K562 (cell line): Measurements from ENCODE around the gene CABP7. TPM values are rescaled to one million over a fixed set of nuclear protein-coding genes. Genes with fewer than 3 reads are reported as not detected.

Experiments used
- ATAC-seq: fragments of 200-7000 bp; cut with Tn5 transposase; 3 replicates; pipeline ENCODE4 v1.9.1; 2020; ENCODE audit warnings: moderate library complexity
- BruUV-seq: library from RNA; stranded (reverse); fragments of 400-500 nt; replicated peaks from 2 replicates; lab custom pipeline; 2021; lab: Mats Ljungman, UMichigan
- CTCF ChIA-PET: fragments of 300-600 bp; formaldehyde crosslinking; extraction: SDS; loops from one replicate; lab custom pipeline; 2021; ENCODE audit warnings: low intra/inter-chr PET ratio; lab: Yijun Ruan, JAX
- POLR2A ChIA-PET: fragments of 300-600, 350-650 bp; sonication (Branson Sonifier 250); formaldehyde crosslinking; extraction: SDS; loops from one replicate; lab custom pipeline; 2021; ENCODE audit warnings: antibody characterized with exemption, inconsistent platforms; lab: Yijun Ruan, JAX
- DNase-seq, 4 experiments: peaks; one replicate each; pipeline versions ENCODE4 v3.0.0 to v3.0.0-alpha.2; 2011 to 2018; ENCODE audit warnings: low spot score in 3 of 4, mixed read lengths in 3 of 4; ENCODE audit errors: extremely low read depth in 1 of 4
- FAIRE-seq: peaks from 2 replicates; lab custom pipeline; 2011; peaks lifted over from hg19 to GRCh38; lab: Jason Lieb, UNC
- H2AFZ ChIP-seq: 2 replicates; pipeline ENCODE4 v1.6.0; 2011; ENCODE audit warnings: low read depth, low read length, control low read depth, inconsistent platforms
- H3K27ac ChIP-seq: fragments of 200-600 bp; 3 replicates; pipeline ENCODE4 v1.8.0; 2011; ENCODE audit warnings: low read depth, mild to moderate bottlenecking, control low read depth, inconsistent platforms, low read length, moderate library complexity, mixed read lengths; ENCODE audit errors: extremely low read depth
- H3K27me3 ChIP-seq, 2 experiments: fragments of 300-600 bp in 1 of 2; 2 replicates in 1 of 2; 3 replicates in 1 of 2; pipeline versions ENCODE4 v1.6.0 to v1.8.0; 2011; ENCODE audit warnings: inconsistent platforms in 2 of 2, low read length in 2 of 2, mild to moderate bottlenecking in 1 of 2, mixed read lengths in 1 of 2, moderate library complexity in 1 of 2; ENCODE audit not compliant: control insufficient read depth in 2 of 2, insufficient read depth in 2 of 2
- H3K36me3 ChIP-seq: fragments of 300-600 bp; 3 replicates; pipeline ENCODE4 v1.8.0; 2011; ENCODE audit warnings: mild to moderate bottlenecking, low read length, inconsistent platforms; ENCODE audit not compliant: control insufficient read depth, insufficient read depth
- H3K4me1 ChIP-seq, 2 experiments: fragments of 200-600 bp in 1 of 2; replicated peaks in 1 of 2; 2 replicates in 1 of 2; 3 replicates in 1 of 2; pipeline versions ENCODE4 v1.5.1 to v1.8.0; 2011; ENCODE audit warnings: inconsistent platforms in 2 of 2, low read length in 2 of 2, mild to moderate bottlenecking in 1 of 2, mixed read lengths in 1 of 2, moderate library complexity in 1 of 2; ENCODE audit not compliant: control insufficient read depth in 2 of 2, insufficient read depth in 2 of 2
- H3K4me2 ChIP-seq: 2 replicates; pipeline ENCODE4 v1.6.1; 2011; ENCODE audit warnings: low read length, control low read depth, inconsistent platforms, mixed read lengths; ENCODE audit not compliant: insufficient read depth
- H3K4me3 ChIP-seq: fragments of 200-600 bp; sonication (generic), shearing (Covaris generic); 2 replicates; pipeline ENCODE4 v1.5.1; 2016; ENCODE audit warnings: control low read depth, inconsistent platforms
- H3K79me2 ChIP-seq: fragments of 200-600 bp; 3 replicates; pipeline ENCODE4 v1.8.0; 2011; ENCODE audit warnings: low read length, inconsistent platforms; ENCODE audit not compliant: control insufficient read depth, insufficient read depth
- H3K9ac ChIP-seq, 2 experiments: 2 replicates each; pipeline versions ENCODE4 v1.6.0 to v1.6.1; 2011; ENCODE audit warnings: low read depth in 2 of 2, low read length in 2 of 2, control low read depth in 1 of 2, inconsistent platforms in 1 of 2, mild to moderate bottlenecking in 1 of 2, mixed read lengths in 1 of 2; ENCODE audit not compliant: insufficient read depth in 1 of 2
- H3K9me1 ChIP-seq: one replicate; pipeline ENCODE4 v1.6.0; 2011; ENCODE audit warnings: inconsistent platforms, mild to moderate bottlenecking, low read length, moderate library complexity; ENCODE audit not compliant: control insufficient read depth, insufficient read depth
- H3K9me3 ChIP-seq: replicated peaks from 2 replicates; pipeline ENCODE4 v1.5.1; 2011; ENCODE audit warnings: low read depth, low read length, inconsistent platforms; ENCODE audit not compliant: control insufficient read depth, insufficient read depth
- H4K20me1 ChIP-seq: replicated peaks from 2 replicates; pipeline ENCODE4 v1.6.1; 2011; ENCODE audit warnings: low read length, inconsistent platforms, mixed read lengths; ENCODE audit not compliant: control insufficient read depth, insufficient read depth
- BMI1 ChIP-seq: fragments of 150-350 bp; IDR thresholded peaks from 2 replicates; pipeline ENCODE4 v1.6.1; 2014; ENCODE audit warnings: low read length
- CREB5 ChIP-seq: fragments of 250-450 bp; sonication (Bioruptor Pico); IDR thresholded peaks from 2 replicates; pipeline ENCODE4 v1.5.0; 2020; ENCODE audit warnings: mild to moderate bottlenecking
- CREM ChIP-seq: IDR thresholded peaks from 2 replicates; pipeline ENCODE4 v1.6.1; 2014; ENCODE audit warnings: antibody characterized with exemption, low read depth
- DNMT1 ChIP-seq: fragments of 450-650 bp; IDR thresholded peaks from 2 replicates; pipeline ENCODE4 v1.6.1; 2016; ENCODE audit warnings: antibody characterized with exemption, mild to moderate bottlenecking
- E2F6 ChIP-seq, 2 experiments: IDR thresholded peaks; 2 replicates each; pipeline ENCODE4 v1.6.1; 2011; ENCODE audit warnings: borderline replicate concordance in 1 of 2, control low read depth in 1 of 2, low read depth in 1 of 2, low read length in 1 of 2, mild to moderate bottlenecking in 1 of 2, mixed read lengths in 1 of 2, moderate library complexity in 1 of 2; ENCODE audit not compliant: insufficient read depth in 1 of 2, insufficient read length in 1 of 2, poor library complexity in 1 of 2, severe bottlenecking in 1 of 2; ENCODE audit errors: extremely low read depth in 1 of 2
- KDM2B ChIP-seq: fragments of 250-450 bp; sonication (Bioruptor Pico); IDR thresholded peaks from 2 replicates; pipeline ENCODE4 v1.8.0; 2021; ENCODE audit warnings: mild to moderate bottlenecking, moderate library complexity
- KDM4B ChIP-seq, 2 experiments: fragments of 450-650 bp in 1 of 2; sonication (generic) in 1 of 2; IDR thresholded peaks; 2 replicates each; pipeline ENCODE4 v1.6.1; 2016 to 2017; ENCODE audit warnings: borderline replicate concordance in 2 of 2, antibody characterized with exemption in 1 of 2, low read depth in 1 of 2, mild to moderate bottlenecking in 1 of 2
- MIER1 ChIP-seq: fragments of 450-650 bp; IDR thresholded peaks from 2 replicates; pipeline ENCODE4 v1.6.1; 2016; ENCODE audit warnings: antibody characterized with exemption, mild to moderate bottlenecking, low read depth
- MTA3 ChIP-seq: fragments of 450-650 bp; formaldehyde crosslinking; IDR thresholded peaks from 2 replicates; pipeline ENCODE4 v1.6.1; 2017; ENCODE audit warnings: mild to moderate bottlenecking, borderline replicate concordance
- NCOA2 ChIP-seq, 2 experiments: fragments of 450-650 bp; IDR thresholded peaks; 2 replicates each; pipeline ENCODE4 v1.6.1; 2018; ENCODE audit warnings: mild to moderate bottlenecking in 2 of 2, moderate library complexity in 1 of 2; ENCODE audit not compliant: partially characterized antibody in 2 of 2
- NUFIP1 ChIP-seq: fragments of 450-650 bp; IDR thresholded peaks from 2 replicates; pipeline ENCODE4 v1.6.1; 2018; ENCODE audit not compliant: partially characterized antibody
- POLR2H ChIP-seq: IDR thresholded peaks from 2 replicates; pipeline ENCODE4 v1.6.1; 2016; ENCODE audit warnings: missing genetic modification characterization, low read depth, mild to moderate bottlenecking, control low read depth, missing compliant biosample characterization, moderate library complexity
- SAFB ChIP-seq: fragments of 200-400 bp; formaldehyde crosslinking; IDR thresholded peaks from 2 replicates; pipeline ENCODE4 v1.6.1; 2017; ENCODE audit warnings: low read depth, low read length, borderline replicate concordance
- TAL1 ChIP-seq: fragments of 450-650 bp; IDR thresholded peaks from 2 replicates; pipeline ENCODE4 v1.6.1; 2016; ENCODE audit warnings: mild to moderate bottlenecking
- TSC22D4 ChIP-seq: fragments of 450-650 bp; IDR thresholded peaks from 2 replicates; pipeline ENCODE4 v1.6.1; 2016; ENCODE audit warnings: missing genetic modification characterization, missing biosample characterization, control low read depth
- ZNF316 ChIP-seq: fragments of 450-650 bp; IDR thresholded peaks from 2 replicates; pipeline ENCODE4 v1.6.1; 2016
- ZNF445 ChIP-seq: fragments of 250-450 bp; sonication (Bioruptor Pico); IDR thresholded peaks from 2 replicates; pipeline ENCODE4 v1.4.0; 2020; ENCODE audit warnings: low read depth, mild to moderate bottlenecking, moderate library complexity
- WGBS: fragments of 100-300 bp; shearing (Covaris generic); methylation state at CpG from one replicate; pipeline ENCODE4 v1.1.6; 2016; ENCODE audit warnings: low coverage, mixed read lengths; ENCODE audit not compliant: insufficient coverage; ENCODE audit errors: missing lambda C conversion rate; 5-methylcytosine and 5-hydroxymethylcytosine counted together
- in situ Hi-C: fragments of 300-500 bp; cut with MboI; formaldehyde crosslinking; loops from 4 replicates; pipeline ENCODE4 v1.15.0; 2018; ENCODE audit warnings: inconsistent platforms, mixed read lengths
- intact Hi-C: fragments of 100-400 bp; cut with micrococcal nuclease; formaldehyde crosslinking; loops from 2 replicates; pipeline ENCODE4 v1.14.2; 2022
- polyA plus RNA-seq, 8 experiments: library from polyadenylated mRNA; depleted of rRNA in 4 of 8; stranded (reverse) in 5 of 8; unstranded in 3 of 8; fragments of >200 nt; fragmentation: Nextera tagmentation in 2 of 8; fragmentation: Illumina TruSeq in 1 of 8; extraction: Ambion mirVana in 2 of 8; extraction: Trizol in 1 of 8; gene quantifications; 2 replicates each; pipeline versions ENCODE4 v1.2.1 to v1.2.3, GENCODE V29; 2011 to 2014; ENCODE audit warnings: inconsistent platforms in 1 of 8, missing spikeins in 1 of 8
- total RNA-seq, 7 experiments: library from RNA; depleted of rRNA in 6 of 7; stranded (reverse); fragments of >200 nt in 6 of 7; fragmentation: Illumina TruSeq in 2 of 7; extraction: Trizol in 2 of 7; gene quantifications; 2 replicates each; pipeline versions ENCODE4 v1.2.1 to v1.2.3, GENCODE V29; 2011 to 2021; ENCODE audit warnings: low replicate concordance in 1 of 7
- TF ChIP-seq, protein P1 (sequence below): fragments of 450-650 bp; formaldehyde crosslinking; IDR thresholded peaks from 2 replicates; pipeline ENCODE4 v1.4.0; 2020; ENCODE audit warnings: mild to moderate bottlenecking, moderate library complexity

Gene CABP7
- total and polyA plus RNA-seq, 9 of the 15 experiments (the other 6 are each of a cell fraction or from before 2014, with no cell fraction given): not detected

DNA sequence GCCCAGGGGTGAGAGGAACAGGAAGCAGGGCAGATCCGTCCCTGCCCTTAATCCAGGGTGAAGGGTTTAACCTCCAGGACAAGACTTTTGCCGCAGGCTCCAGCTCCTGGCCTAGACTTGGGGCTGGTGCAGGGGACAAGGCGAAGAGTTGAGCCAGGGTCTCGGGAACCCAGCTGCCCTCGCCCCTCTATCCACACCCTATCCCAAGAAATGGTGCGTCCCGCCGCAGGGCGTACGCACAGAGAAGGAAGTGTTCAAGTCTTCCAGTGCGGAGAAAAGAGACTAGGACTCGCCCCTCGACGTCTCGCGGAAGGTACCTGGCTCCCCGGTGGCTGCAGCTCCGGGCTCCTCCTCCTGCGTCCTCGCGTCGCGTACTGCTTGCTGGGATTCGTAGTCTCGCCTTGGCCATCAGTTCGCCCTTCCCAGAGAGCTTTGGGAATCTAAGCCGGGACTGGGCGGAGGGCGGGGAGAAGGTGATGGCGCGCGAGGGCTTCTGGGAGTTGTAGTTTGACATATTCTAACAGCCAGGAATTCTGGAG, 46.9 kb downstream of the CABP7 start, which contains the start of gene ZMAT5:
Gene ZMAT5 (minus strand): TSS at position 376 of the 539 bp plus-strand sequence. CDS start 18,463 bp downstream, outside the sequence.
- peaks cover 0 to 6% of the 10 kb centered on the region in 2 experiments; a peak in 2 of 5 replicates for H3K4me1 ChIP-seq
- BruUV-seq: no TSS peak
- POLR2A ChIA-PET: interaction anchor here (0.5 to 1.2 kb wide), 6 partner anchors 12 to 752 kb away, joined by 3 to 6 read pairs (median 4); no protein-coding TSS in a partner anchor
- H3K27ac ChIP-seq: peak within 1 kb of the TSS; percentile 98
- CTCF ChIA-PET: no interaction called here
- H3K79me2 ChIP-seq: peaks cover 33% of the 10 kb centered on the region
- WGBS: 1% methylated on average over 27 of the region's 32 CpGs
- H3K4me2 ChIP-seq: peak within 1 kb of the TSS; percentile 100
- peak; percentile 98 for FAIRE-seq
- peaks cover 29% of the 10 kb centered on the region for H3K36me3 ChIP-seq
- H3K9me1 ChIP-seq: no peaks in the 10 kb centered on the region
- H4K20me1 ChIP-seq: no peaks in the 10 kb centered on the region; the same call in 1 of the 2 replicates
- H2AFZ ChIP-seq: peak within 1 kb of the TSS; percentile 99
- peak; percentile 98 for ATAC-seq
- no peaks in the 10 kb centered on the region for H3K9me3 ChIP-seq
- peak; percentile 90 to 96 (median 94) for DNase-seq
- in situ Hi-C loops (no loop called here), intact Hi-C loops (no loop called here)
- H3K9ac ChIP-seq: peak within 1 kb of the TSS; percentile 98 to 99
- no peaks in the 10 kb centered on the region for H3K27me3 ChIP-seq
- H3K4me3 ChIP-seq: peak within 1 kb of the TSS; percentile 99
- TF ChIP-seq NCOA2 (IDR thresholded peaks at IDR 0.05; ENCODE audit: partially characterized antibody in 2 of 2) (no peak), BMI1 (no peak), MIER1 (no peak), KDM2B (no peak), ZNF445 (CRISPR knock-in tag) (no peak), CREM (peak; percentile 88), NUFIP1 (no peak), DNMT1 (no peak), CREB5 (CRISPR knock-in tag) (no peak), SAFB (no peak), KDM4B (IDR thresholded peaks at IDR 0.05; ENCODE audit: borderline replicate concordance in 2 of 2, low read depth in 1 of 2) (0 out of 4 replicates have a peak, but pooled peaks of 1 of the 2 experiments have one; percentile 19), TAL1 (no peak), POLR2H (peak; percentile 42; the same call in 1 of the 2 replicates), TSC22D4 (tag) (no peak), ZNF316 (no peak), E2F6 (IDR thresholded peaks at IDR 0.05; ENCODE audit: borderline replicate concordance in 1 of 2, extremely low read depth in 1 of 2, insufficient read depth in 1 of 2, insufficient read length in 1 of 2, low read depth in 1 of 2, low read length in 1 of 2, poor library complexity in 1 of 2, severe bottlenecking in 1 of 2) (peak in 1 of 2 experiments; percentile 2), MTA3 (peak; percentile 31; the same call in 1 of the 2 replicates)
- TF ChIP-seq, protein P1, sequence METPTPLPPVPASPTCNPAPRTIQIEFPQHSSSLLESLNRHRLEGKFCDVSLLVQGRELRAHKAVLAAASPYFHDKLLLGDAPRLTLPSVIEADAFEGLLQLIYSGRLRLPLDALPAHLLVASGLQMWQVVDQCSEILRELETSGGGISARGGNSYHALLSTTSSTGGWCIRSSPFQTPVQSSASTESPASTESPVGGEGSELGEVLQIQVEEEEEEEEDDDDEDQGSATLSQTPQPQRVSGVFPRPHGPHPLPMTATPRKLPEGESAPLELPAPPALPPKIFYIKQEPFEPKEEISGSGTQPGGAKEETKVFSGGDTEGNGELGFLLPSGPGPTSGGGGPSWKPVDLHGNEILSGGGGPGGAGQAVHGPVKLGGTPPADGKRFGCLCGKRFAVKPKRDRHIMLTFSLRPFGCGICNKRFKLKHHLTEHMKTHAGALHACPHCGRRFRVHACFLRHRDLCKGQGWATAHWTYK (CRISPR knock-in tag): no peak
